Measurements from ENCODE around the gene PRKN.

The PRKN gene

GRCh38 chr6:161959072-161959471 is 768.5 kb downstream of the PRKN start:
- DNase-seq (ENCODE audit: low read depth in 2 of 2), result no peak

DNA sequence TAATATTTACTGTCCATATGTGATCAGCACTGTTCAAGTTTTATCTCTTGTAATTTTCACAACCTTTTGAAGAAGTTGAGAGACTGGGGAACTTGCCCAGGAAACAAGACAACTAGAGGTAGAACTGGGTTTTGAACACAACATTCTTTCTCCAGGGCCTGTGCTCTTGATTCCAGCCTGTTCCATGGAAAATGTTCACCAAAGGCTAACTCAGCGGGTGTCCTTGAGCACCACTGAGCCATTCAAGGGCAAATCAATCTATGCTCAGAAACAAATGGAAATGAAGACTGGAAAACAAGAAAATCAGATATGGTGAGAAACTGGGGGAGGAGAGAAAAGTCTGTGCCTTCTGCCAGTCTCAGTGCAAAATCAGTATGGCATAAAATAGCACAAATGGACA is 771.5 kb downstream of the PRKN start:
- DNase-seq (ENCODE audit: low read depth in 2 of 2), result no peak

DNA sequence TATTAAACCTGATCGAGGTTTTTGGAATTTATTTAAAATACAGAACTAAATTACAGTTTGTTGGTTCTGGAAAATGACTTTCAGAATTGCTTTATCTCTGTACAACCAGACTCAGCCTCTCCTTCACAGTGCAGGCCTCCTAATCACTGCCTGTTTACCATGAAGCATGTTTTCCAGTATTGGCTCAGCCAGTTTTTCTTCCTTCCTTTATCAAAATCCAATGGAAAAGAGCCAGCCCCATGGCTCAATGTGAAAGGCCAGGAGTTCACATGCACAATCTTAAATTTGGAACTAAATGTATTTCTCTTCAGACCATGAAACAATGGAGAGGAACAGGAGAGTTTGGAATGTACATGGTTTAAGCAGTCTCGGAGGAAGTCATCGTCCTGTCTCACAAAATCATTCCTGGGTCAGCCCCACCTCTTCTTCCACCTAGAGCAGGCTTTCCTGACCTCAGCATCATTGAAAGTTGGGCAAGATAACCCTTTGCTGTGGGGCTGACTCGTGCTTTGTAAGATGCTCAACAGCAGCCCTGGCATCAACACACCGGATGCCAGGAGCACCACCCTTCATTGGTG is 772.8 kb downstream of the PRKN start:
- no peak for DNase-seq (ENCODE audit: low read depth in 2 of 2)

DNA sequence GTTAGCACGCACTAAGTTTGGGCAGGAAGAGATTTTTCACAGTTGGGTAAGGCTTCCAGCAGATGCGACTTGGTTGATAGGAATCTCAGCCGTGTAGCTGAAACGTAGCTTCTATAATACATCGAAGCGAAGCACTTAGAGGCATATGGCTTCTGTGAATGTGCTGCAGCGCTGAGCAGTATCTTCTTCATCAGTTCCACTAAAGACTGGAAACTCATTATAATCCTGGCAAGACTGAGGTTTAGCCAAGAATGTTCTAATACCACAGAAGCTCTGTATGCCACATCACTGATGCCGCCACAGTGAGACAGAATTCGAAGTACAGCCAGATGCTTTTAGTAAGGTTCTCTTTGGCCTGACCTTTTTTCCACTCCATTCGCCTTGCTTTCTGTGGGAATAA is 773.5 kb downstream of the PRKN start:
- DNase-seq (ENCODE audit: low read depth in 2 of 2), result no peak

DNA sequence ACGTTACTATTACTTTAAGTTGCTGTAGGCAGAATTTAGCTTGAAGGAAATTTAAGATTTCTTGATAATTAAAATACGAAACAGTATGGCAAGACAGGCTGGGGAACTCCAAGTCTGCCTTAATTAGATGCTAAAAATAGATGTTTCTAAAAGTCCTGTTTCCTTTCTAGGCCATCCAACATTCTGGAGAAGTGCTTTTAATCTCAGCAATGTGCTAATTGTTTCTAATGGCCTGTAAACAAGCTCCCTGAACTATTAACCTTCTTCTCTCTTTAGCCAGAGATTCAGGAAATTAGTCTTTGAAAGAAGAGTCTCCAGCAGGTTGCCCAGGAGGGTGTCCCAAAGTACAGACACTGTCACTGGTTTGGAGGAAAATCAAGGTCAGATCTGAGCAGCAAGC is 776.4 kb downstream of the PRKN start:
- DNase-seq (ENCODE audit: low read depth in 2 of 2), result no peak

DNA sequence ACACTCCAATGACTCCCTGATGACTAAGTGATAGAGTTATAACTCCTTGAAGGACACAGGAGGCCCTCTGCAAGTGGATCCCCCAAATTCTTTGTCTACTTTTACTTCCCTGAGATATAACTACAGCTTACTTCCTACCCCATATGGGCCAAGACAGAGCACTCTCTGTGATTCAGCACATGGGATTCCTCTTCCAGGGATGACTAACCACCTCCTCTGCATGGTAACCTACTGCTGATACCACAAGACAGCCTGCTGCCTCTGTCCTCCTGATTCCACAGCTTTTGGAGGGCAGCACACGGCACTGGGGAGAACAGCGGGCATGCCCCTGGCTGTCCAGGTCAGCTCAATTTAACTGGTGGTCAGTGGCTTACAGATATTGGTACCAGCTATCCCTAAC is 778.0 kb downstream of the PRKN start:
- no peak for DNase-seq (ENCODE audit: low read depth in 2 of 2)

DNA sequence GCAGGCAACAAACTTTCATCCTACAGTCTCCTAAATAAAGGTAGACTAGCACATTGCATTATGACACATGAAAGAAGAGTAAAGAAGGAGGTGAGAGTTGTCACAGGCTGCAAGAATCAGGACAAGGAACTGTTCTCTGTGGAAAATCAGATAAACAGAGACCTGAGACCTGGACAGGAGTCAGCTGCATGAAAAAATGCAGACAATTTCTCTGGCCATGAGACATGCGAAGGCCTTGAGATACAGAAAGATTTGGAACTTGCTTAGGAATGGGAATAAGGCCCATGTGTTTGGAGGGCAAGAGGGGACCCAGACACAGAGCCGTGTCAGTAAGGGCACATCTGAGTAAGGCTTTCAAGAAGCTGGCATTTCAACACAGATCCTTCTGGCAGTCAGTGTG is 779.1 kb downstream of the PRKN start:
- no peak for DNase-seq (ENCODE audit: low read depth in 2 of 2)

DNA sequence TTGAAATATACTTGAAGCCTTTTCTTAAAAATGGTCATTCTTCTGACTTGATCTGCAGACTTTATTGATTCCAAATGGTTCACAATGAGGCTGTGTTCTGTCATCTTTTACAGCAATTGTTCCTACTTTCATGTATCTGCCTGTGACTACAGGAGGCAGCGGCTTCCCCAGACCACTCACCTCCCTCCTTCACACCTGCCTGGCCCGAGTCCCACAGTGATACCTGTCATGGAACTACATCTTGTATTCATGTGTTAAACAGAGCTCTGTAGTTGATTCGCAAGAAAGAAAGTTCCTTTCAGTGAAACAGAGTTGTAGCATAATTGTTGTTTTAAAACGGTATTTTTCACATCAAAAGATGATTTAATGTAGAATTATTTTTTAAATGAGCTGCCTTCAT is 780.2 kb downstream of the PRKN start:
- DNase-seq (ENCODE audit: low read depth in 2 of 2), result no peak

GRCh38 chr6:161946461-161946860 is 781.1 kb downstream of the PRKN start:
- DNase-seq (ENCODE audit: low read depth in 2 of 2), result no peak

- DNase-seq (ENCODE audit: low read depth in 2 of 2), result no peak
Measured at GRCh38 chr6:161943561-161943960, 784.0 kb downstream of the PRKN start.

- DNase-seq (ENCODE audit: low read depth in 2 of 2), result no peak
Measured at GRCh38 chr6:161941565-161941964, 786.0 kb downstream of the PRKN start.

- no peak for DNase-seq (ENCODE audit: low read depth in 2 of 2)
Measured at GRCh38 chr6:161940519-161940918, 787.0 kb downstream of the PRKN start.

GRCh38 chr6:161926324-161926723 is 801.2 kb downstream of the PRKN start:
- no peak for DNase-seq (ENCODE audit: low read depth in 2 of 2)

DNA sequence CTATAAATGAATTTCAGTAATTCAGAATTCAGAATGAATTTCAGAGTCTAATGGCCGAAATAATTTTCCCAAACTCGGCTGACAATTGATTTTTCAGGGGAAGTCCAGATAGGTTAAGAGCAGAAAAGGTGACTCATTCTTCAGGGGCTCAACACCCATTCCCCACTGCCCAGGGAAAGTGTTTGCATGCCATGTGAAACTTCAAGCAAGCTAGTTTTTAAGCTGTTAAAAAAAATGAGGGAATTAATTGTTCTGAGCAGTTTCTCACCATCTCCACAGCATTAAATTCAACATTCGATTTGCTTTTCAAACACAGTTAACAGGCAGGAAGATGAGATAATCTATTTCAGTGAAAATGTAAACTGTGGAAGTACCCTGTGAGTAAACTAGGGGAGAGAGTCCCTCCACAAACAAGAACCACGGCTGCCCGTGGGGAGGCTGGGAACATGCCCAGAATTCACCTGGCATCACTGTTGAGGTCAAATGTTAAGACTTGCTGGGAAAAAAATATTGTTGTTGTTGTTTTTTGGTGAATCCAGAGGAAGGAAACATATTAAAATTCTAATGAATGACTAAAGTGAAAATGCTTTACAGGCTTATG is 803.0 kb downstream of the PRKN start:
- no peak for DNase-seq (ENCODE audit: low read depth in 2 of 2)

GRCh38 chr6:161922631-161923119 is 804.9 kb downstream of the PRKN start:
- no peak for DNase-seq (ENCODE audit: low read depth in 2 of 2)

DNA sequence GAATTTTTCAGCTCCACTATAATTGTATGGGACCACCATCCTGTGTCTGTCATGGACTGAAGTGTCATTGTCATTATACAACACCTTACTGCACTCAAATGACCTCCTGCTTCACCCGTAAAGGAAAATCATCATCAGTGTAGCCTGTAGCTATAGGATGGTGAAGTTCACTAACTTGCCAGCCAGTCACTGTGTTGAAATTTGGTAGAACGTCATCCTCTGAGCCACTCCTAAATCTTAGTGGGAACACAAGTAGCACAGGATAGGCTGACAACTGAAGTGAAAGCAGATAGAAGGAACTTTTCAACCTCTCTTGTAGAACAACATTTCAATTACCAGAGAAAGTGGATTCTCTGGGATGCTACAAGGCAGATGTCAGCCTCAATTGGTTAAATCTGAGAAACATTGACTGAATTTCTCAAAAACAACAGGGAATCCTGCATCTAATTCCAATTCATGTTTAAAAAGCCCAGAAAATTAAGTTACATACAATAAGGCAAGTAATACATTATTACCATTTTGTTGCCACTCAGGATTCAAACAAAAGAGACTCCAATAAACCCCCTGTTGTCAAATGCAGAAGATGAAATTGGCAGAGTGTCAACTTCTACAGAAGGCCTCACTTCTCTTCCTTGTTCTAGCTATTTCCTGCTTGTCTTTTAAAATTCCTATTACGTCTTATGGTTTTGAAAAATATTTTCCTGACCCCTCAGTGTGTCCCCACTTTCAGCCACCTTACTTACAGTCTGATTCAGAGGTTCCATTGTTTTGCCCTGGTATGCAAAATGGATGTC is 805.8 kb downstream of the PRKN start:
- DNase-seq (ENCODE audit: low read depth in 2 of 2), result no peak

DNA sequence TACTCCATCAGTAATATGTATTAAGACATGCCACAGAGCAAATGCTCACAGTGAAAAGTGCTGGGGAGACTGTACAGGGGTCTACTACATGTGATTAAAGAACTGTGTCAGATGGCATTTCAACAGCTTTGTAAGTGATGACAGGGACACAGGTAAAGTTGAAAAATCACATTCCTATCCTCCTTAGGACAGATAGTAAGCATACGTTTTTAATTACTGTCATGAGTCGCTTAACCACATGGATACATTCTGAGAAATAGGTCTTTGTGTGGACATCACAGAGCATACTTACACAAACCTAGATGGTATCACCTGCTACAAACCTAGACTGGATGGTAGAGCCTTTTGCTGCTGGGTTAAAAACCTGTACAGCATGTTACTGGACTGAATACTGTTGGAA is 807.9 kb downstream of the PRKN start:
- no peak for DNase-seq (ENCODE audit: low read depth in 2 of 2)

- no peak for DNase-seq (ENCODE audit: low read depth in 2 of 2)
Measured at GRCh38 chr6:161918628-161919205, 808.8 kb downstream of the PRKN start.

GRCh38 chr6:161918109-161918531 is 809.4 kb downstream of the PRKN start:
- DNase-seq (ENCODE audit: low read depth in 2 of 2), result no peak

- no peak for DNase-seq (ENCODE audit: low read depth in 2 of 2)
Measured at GRCh38 chr6:161917645-161918044, 809.9 kb downstream of the PRKN start.

DNA sequence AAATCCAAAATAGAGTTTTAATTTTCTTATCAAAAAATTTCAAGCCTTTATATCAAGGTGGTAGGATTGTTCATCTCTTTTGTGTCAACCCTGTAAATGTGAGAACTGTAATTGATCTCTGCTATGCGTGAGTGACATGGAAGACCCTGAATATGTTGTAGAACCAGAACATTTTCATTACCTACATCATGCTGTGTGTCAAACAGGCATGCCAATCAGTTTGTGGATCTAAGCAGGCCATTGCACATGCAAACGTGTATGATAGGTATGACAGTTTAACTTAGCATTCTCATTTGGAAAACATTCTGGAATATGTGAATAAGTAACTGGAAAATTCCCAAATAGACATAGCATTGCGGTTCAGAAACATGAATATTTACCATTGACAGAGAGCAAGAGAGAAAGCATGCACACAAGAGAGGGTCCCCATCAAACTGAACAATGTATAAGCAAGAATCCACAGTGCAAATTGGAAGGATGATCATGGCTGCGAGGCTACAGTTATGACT is 812.1 kb downstream of the PRKN start:
- DNase-seq (ENCODE audit: low read depth in 2 of 2), result no peak

GRCh38 chr6:161908872-161909271 is 818.7 kb downstream of the PRKN start:
- no peak for DNase-seq (ENCODE audit: low read depth in 2 of 2)

- DNase-seq (ENCODE audit: low read depth in 2 of 2), result no peak
Measured at GRCh38 chr6:161906571-161906970, 821.0 kb downstream of the PRKN start.

Measured in stimulated activated CD4-positive, alpha-beta T cell treated with anti-CD3 and anti-CD28 coated beads, Interleukin-12 subunit alpha, Interleukin-12 subunit beta, amount 100 ng/mL, for 24 hours (primary cell).